H1 (cell line): Measurements from ENCODE around the gene P2RX2. TPM values are rescaled to one million over a fixed set of nuclear protein-coding genes. Genes with fewer than 3 reads are reported as not detected.

Experiments used
- CTCF ChIA-PET: fragments of 300-600 bp; sonication (Branson Sonifier 250); formaldehyde crosslinking; loops from one replicate; lab custom pipeline; 2021; ENCODE audit not compliant: partially characterized antibody; lab: Charles Lee
- POLR2A ChIA-PET: fragments of 300-600 bp; sonication (Branson Sonifier 250); formaldehyde crosslinking; loops from one replicate; lab custom pipeline; 2021; ENCODE audit warnings: inconsistent platforms; ENCODE audit not compliant: partially characterized antibody; lab: Charles Lee
- DNase-seq, 2 experiments: peaks; one replicate each; pipeline versions ENCODE4 v3.0.0 to v3.0.0-alpha.2; 2010 to 2022; ENCODE audit warnings: low spot score in 2 of 2, low read depth in 1 of 2, mixed read lengths in 1 of 2
- FAIRE-seq: peaks from 2 replicates; lab custom pipeline; 2011; peaks lifted over from hg19 to GRCh38; lab: Jason Lieb, UNC
- H2AFZ ChIP-seq: 2 replicates; pipeline ENCODE4 v1.8.1; 2012; ENCODE audit warnings: low read length, inconsistent platforms
- H2AK5ac ChIP-seq: 2 replicates; pipeline ENCODE4 v1.6.1; 2013; ENCODE audit warnings: low read depth, low read length
- H2BK120ac ChIP-seq: replicated peaks from 2 replicates; pipeline ENCODE3; 2013; ENCODE audit warnings: low read depth, low read length, inconsistent platforms
- H2BK12ac ChIP-seq: 2 replicates; pipeline ENCODE4 v1.6.1; 2013; ENCODE audit warnings: low read depth, low read length
- H2BK15ac ChIP-seq: 2 replicates; pipeline ENCODE4 v1.6.1; 2013; ENCODE audit warnings: low read length
- H2BK20ac ChIP-seq: 2 replicates; pipeline ENCODE4 v1.6.1; 2013; ENCODE audit warnings: low read length
- H2BK5ac ChIP-seq: 2 replicates; pipeline ENCODE4 v1.6.1; 2013; ENCODE audit warnings: low read depth, low read length
- H3K14ac ChIP-seq: 2 replicates; pipeline ENCODE4 v1.6.1; 2013; ENCODE audit warnings: inconsistent platforms; ENCODE audit not compliant: insufficient read length
- H3K18ac ChIP-seq: 2 replicates; pipeline ENCODE4 v1.6.1; 2013; ENCODE audit warnings: low read length; ENCODE audit errors: extremely low read depth
- H3K23ac ChIP-seq: 2 replicates; pipeline ENCODE4 v1.6.1; 2013; ENCODE audit warnings: inconsistent platforms; ENCODE audit not compliant: insufficient read length
- H3K23me2 ChIP-seq: 2 replicates; pipeline ENCODE4 v1.6.1; 2013; ENCODE audit warnings: low read depth, low read length
- H3K27ac ChIP-seq: 2 replicates; pipeline ENCODE4 v1.6.1; 2011; ENCODE audit warnings: low read depth, low read length, inconsistent platforms
- H3K27me3 ChIP-seq, 4 experiments: replicated peaks in 1 of 4; 1 replicate in 1 of 4; 2 replicates in 3 of 4; pipeline versions ENCODE4 v1.6.1 to v1.8.1; 2011 to 2013; ENCODE audit warnings: low read length in 3 of 4, mild to moderate bottlenecking in 3 of 4, inconsistent platforms in 2 of 4, mixed read lengths in 2 of 4, moderate library complexity in 1 of 4; ENCODE audit not compliant: control insufficient read depth in 3 of 4, insufficient read depth in 3 of 4; ENCODE audit errors: extremely low read depth in 1 of 4
- H3K36me3 ChIP-seq, 4 experiments: 2 replicates each; pipeline versions ENCODE4 v1.6.1 to v1.8.1; 2011 to 2013; ENCODE audit warnings: mild to moderate bottlenecking in 4 of 4, low read length in 3 of 4, moderate library complexity in 2 of 4, control low read depth in 1 of 4, inconsistent platforms in 1 of 4; ENCODE audit not compliant: insufficient read depth in 4 of 4, control insufficient read depth in 2 of 4
- H3K4ac ChIP-seq: replicated peaks from 2 replicates; pipeline ENCODE3; 2013; ENCODE audit warnings: low read length, low read depth, mixed read lengths, inconsistent platforms; ENCODE audit not compliant: insufficient read length
- H3K4me1 ChIP-seq, 4 experiments: replicated peaks in 1 of 4; 1 replicate in 1 of 4; 2 replicates in 3 of 4; pipeline versions ENCODE4 v1.6.1 to v1.8.1; 2011 to 2013; ENCODE audit warnings: low read length in 3 of 4, inconsistent platforms in 2 of 4, mixed read lengths in 1 of 4; ENCODE audit not compliant: insufficient read depth in 4 of 4, control insufficient read depth in 3 of 4
- H3K4me2 ChIP-seq, 2 experiments: 2 replicates each; pipeline versions ENCODE4 v1.6.1 to v1.8.1; 2011 to 2013; ENCODE audit warnings: low read depth in 2 of 2, low read length in 2 of 2, control low read depth in 1 of 2, inconsistent platforms in 1 of 2, mild to moderate bottlenecking in 1 of 2; ENCODE audit not compliant: insufficient read depth in 1 of 2
- H3K4me3 ChIP-seq, 4 experiments: fragments of 200-600, 300-600 bp in 1 of 4; sonication (generic), shearing (Covaris generic), sonication (Bioruptor Twin) in 1 of 4; 2 replicates each; pipeline versions ENCODE4 v1.5.1 to v1.8.1; 2011 to 2016; ENCODE audit warnings: low read length in 4 of 4, low read depth in 3 of 4, control low read depth in 2 of 4, inconsistent platforms in 2 of 4, mild to moderate bottlenecking in 2 of 4, mixed read lengths in 1 of 4, moderate library complexity in 1 of 4; ENCODE audit not compliant: insufficient read depth in 2 of 4; ENCODE audit errors: extremely low read depth in 1 of 4
- H3K56ac ChIP-seq: replicated peaks from 2 replicates; pipeline ENCODE3; 2013; ENCODE audit warnings: low read depth, mild to moderate bottlenecking, mixed read lengths, low read length, inconsistent platforms; ENCODE audit not compliant: insufficient read length
- H3K79me1 ChIP-seq: 2 replicates; pipeline ENCODE4 v1.6.1; 2013; ENCODE audit warnings: low read depth, low read length, control low read depth
- H3K79me2 ChIP-seq, 2 experiments: 2 replicates each; pipeline versions ENCODE4 v1.6.1 to v1.8.1; 2012 to 2013; ENCODE audit warnings: low read length in 2 of 2, mild to moderate bottlenecking in 2 of 2, inconsistent platforms in 1 of 2; ENCODE audit not compliant: insufficient read depth in 2 of 2, control insufficient read depth in 1 of 2
- H3K9ac ChIP-seq, 4 experiments: replicated peaks in 1 of 4; 1 replicate in 1 of 4; 2 replicates in 3 of 4; pipeline versions ENCODE4 v1.6.1 to v1.8.1; 2011 to 2013; ENCODE audit warnings: low read depth in 3 of 4, low read length in 3 of 4, control low read depth in 2 of 4, mild to moderate bottlenecking in 2 of 4, moderate library complexity in 2 of 4, inconsistent platforms in 1 of 4; ENCODE audit errors: extremely low read depth in 1 of 4
- H3K9me3 ChIP-seq, 2 experiments: 2 replicates each; pipeline versions ENCODE4 v1.6.1 to v1.8.1; 2012 to 2013; ENCODE audit warnings: mild to moderate bottlenecking in 2 of 2, moderate library complexity in 2 of 2, control low read depth in 1 of 2, inconsistent platforms in 1 of 2, low read depth in 1 of 2, low read length in 1 of 2, mixed read lengths in 1 of 2; ENCODE audit not compliant: insufficient read depth in 2 of 2
- H4K20me1 ChIP-seq, 2 experiments: replicated peaks in 1 of 2; 2 replicates each; pipeline versions ENCODE3 to v1.8.1; 2011 to 2013; ENCODE audit warnings: inconsistent platforms in 2 of 2, low read length in 2 of 2, mild to moderate bottlenecking in 1 of 2; ENCODE audit not compliant: insufficient read depth in 2 of 2, control insufficient read depth in 1 of 2
- H4K5ac ChIP-seq: 2 replicates; pipeline ENCODE4 v1.6.1; 2013; ENCODE audit warnings: low read length, low read depth, mixed read lengths, inconsistent platforms; ENCODE audit not compliant: insufficient read length
- H4K8ac ChIP-seq: 2 replicates; pipeline ENCODE4 v1.8.0; 2013; ENCODE audit warnings: mild to moderate bottlenecking, moderate library complexity, low read length, inconsistent platforms; ENCODE audit not compliant: insufficient read depth; ENCODE audit errors: extremely low read depth
- H4K91ac ChIP-seq: replicated peaks from 2 replicates; pipeline ENCODE3; 2013; ENCODE audit warnings: low read length, mixed read lengths, inconsistent platforms; ENCODE audit not compliant: insufficient read length
- HDAC6 ChIP-seq: IDR thresholded peaks from one replicate; pipeline ENCODE4 v1.7.1; 2012; ENCODE audit warnings: low read depth, mild to moderate bottlenecking, inconsistent platforms, low read length, moderate library complexity
- POLR2A ChIP-seq, 2 experiments: IDR thresholded peaks; 1 replicate in 1 of 2; 2 replicates in 1 of 2; pipeline ENCODE4 v1.6.1; 2011; ENCODE audit warnings: low read depth in 2 of 2, low read length in 2 of 2, mild to moderate bottlenecking in 2 of 2; ENCODE audit errors: control extremely low read depth in 1 of 2
- RBBP5 ChIP-seq: IDR thresholded peaks from 2 replicates; pipeline ENCODE4 v1.7.1; 2012; ENCODE audit warnings: low read depth, mild to moderate bottlenecking, inconsistent platforms, low read length, moderate library complexity, borderline replicate concordance
- TBP ChIP-seq: IDR thresholded peaks from 2 replicates; pipeline ENCODE4 v1.6.1; 2011; ENCODE audit warnings: low read depth, low read length, improper control_type of control experiment
- WGBS, 2 experiments: shearing (Covaris generic) in 1 of 2; methylation state at CpG; one replicate each; pipeline versions ENCODE4 v1.1.6 to v1.1.7; 2013 to 2015; ENCODE audit warnings: low lambda C conversion rate in 2 of 2, mixed read lengths in 2 of 2, inconsistent platforms in 1 of 2, low coverage in 1 of 2, missing lambda C conversion rate in 1 of 2; ENCODE audit not compliant: insufficient replicate concordance in 2 of 2, insufficient coverage in 1 of 2, insufficient read length in 1 of 2; ENCODE audit errors: extremely low coverage in 1 of 2, missing lambda C conversion rate in 1 of 2; 5-methylcytosine and 5-hydroxymethylcytosine counted together
- polyA plus RNA-seq, 7 experiments: library from polyadenylated mRNA; depleted of rRNA in 3 of 7; stranded (reverse) in 5 of 7; unstranded in 2 of 7; fragments of >200 nt in 5 of 7; fragments of 200-250 nt in 2 of 7; gene quantifications; 1 replicate in 5 of 7; 2 replicates in 1 of 7; 4 replicates in 1 of 7; pipeline versions ENCODE4 v1.2.1 to v1.2.3, GENCODE V29; 2011 to 2013; ENCODE audit warnings: missing spikeins in 2 of 7, mixed read lengths in 2 of 7
- total RNA-seq: library from RNA; stranded (reverse); fragmentation: NEBNext Ultra II Directional; extraction: Animal tissue kit (Norgen Biotek cat#: 25700); gene quantifications from 2 replicates; pipeline ENCODE4 v1.2.1, GENCODE V29; 2021

P2RX2 gene
- total and polyA plus RNA-seq, 2 of the 8 experiments (the other 6 are each of a cell fraction or from before 2014, with no cell fraction given): 0.84 to 2.2 TPM

DNA sequence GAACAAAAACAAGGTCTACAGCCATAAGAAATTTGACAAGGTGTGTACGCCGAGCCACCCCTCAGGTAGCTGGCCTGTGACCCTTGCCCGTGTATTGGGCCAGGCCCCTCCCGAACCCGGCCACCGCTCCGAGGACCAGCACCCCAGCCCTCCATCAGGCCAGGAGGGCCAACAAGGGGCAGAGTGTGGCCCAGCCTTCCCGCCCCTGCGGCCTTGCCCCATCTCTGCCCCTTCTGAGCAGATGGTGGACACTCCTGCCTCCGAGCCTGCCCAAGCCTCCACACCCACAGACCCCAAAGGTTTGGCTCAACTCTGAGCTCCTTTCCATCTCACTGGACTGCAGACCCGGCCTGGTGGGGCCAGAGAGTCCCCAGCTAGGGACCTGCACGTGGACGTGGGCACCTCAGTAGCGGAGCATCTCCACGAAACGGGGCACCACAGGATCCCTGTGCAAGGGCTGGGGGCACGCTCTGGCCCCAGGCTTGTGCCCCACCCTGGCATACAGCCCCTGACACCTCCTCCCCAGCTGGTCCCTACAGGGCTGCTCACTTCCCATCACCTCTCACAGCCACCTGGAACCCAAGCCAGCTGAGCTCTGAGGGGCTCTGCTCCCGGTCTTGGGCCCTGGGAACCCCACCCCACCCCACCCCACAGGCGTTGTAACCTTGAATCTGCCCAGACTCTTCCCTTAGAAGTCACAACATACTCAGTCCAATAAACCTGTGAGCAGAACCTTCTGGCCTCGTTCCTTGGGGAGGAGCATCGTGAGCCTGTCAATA is 3.3 kb downstream of the P2RX2 start:
- Histone ChIP-seq H3K18ac (no peak overlapping the region), H3K36me3 (peaks cover 13 to 29% (median 19%) of the 10 kb centered on the region in 4 experiments; a peak in 7 of 8 replicates), H3K27me3 (peaks cover 13 to 28% (median 21%) of the 10 kb centered on the region in 4 experiments), H3K4me1 (peaks cover 0 to 3% (median 0%) of the 10 kb centered on the region in 4 experiments; a peak in 3 of 7 replicates), H2BK120ac (no peak overlapping the region), H4K20me1 (peaks cover 7 to 14% of the 10 kb centered on the region in 2 experiments), H3K23ac (no peak overlapping the region), H2AFZ (no peak overlapping the region), H3K27ac (no peak overlapping the region), H2BK5ac (no peak overlapping the region), H3K9ac (no peak overlapping the region), H2AK5ac (no peak overlapping the region), H4K91ac (no peak overlapping the region), H3K23me2 (no peaks in the 10 kb centered on the region; the same call in 1 of the 2 replicates), H2BK12ac (no peak overlapping the region), H4K5ac (no peak overlapping the region), H2BK15ac (no peak overlapping the region), H2BK20ac (no peak overlapping the region), H3K4me2 (no peak overlapping the region), H4K8ac (no peak overlapping the region), H3K4me3 (no peak overlapping the region), H3K79me1 (no peaks in the 10 kb centered on the region), H3K4ac (no peak overlapping the region), H3K9me3 (peaks cover 2 to 8% of the 10 kb centered on the region in 2 experiments; a peak in 3 of 4 replicates), H3K14ac (no peak overlapping the region), H3K56ac (no peak overlapping the region), H3K79me2 (no peaks in the 10 kb centered on the region)
- ChIA-PET POLR2A (interaction anchor here (0.7 to 3.4 kb wide), 6 partner anchors 10 to 147 kb away, joined by 3 to 26 read pairs (median 4); no protein-coding TSS in a partner anchor), CTCF (interaction anchor here (0.8 to 4.6 kb wide), 8 partner anchors 11 to 206 kb away, joined by 3 to 28 read pairs (median 4); no protein-coding TSS in a partner anchor)
- WGBS, 2 experiments: 85% methylated on average over 21 of the region's 21 CpGs; no CpG with 5 or more reads in 1 of the 2 experiments
- DNase-seq (no peak), FAIRE-seq (no peak)
- TF ChIP-seq TBP: no peak
- peak in 1 of 2 experiments; percentile 20; a peak in 1 of 3 replicates for TF ChIP-seq POLR2A (IDR thresholded peaks at IDR 0.05; ENCODE audit: control extremely low read depth in 1 of 2, low read depth in 2 of 2, low read length in 2 of 2)
- no peak for TF ChIP-seq RBBP5
- TF ChIP-seq HDAC6: no peak
